Measurements from ENCODE around the gene BATF3. TPM values are rescaled to one million over a fixed set of nuclear protein-coding genes. Genes with fewer than 3 reads are reported as not detected.

Gene BATF3
- total and polyA plus RNA-seq, 2 donors (not counting 3 experiments of a cell fraction or from before 2014, with no cell fraction given) = 0.69 to 1.9 TPM

DNA sequence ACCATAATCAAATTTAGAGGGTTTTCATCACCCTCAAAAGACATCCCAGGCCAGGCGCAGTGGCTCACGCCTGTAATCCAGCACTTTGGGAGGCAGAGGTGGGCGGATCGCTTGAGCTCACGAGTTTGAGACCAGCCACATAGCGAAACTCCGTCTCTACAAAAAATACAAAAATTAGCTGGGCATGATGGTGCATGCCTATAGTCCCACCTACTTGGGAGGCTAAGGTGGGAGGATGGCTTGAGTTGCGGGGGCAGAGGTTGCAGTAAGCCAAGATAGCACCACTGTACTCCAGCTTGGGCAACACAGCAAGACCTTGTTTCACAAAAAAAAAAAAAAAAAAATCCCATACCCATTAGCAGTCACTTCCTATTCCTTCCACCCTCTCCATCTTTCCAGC is 33.5 kb upstream of the BATF3 start:
- Histone ChIP-seq H4K20me1 (replicated peaks; ENCODE audit: control insufficient read depth, extremely low read depth, insufficient read depth, low read length) (no peaks in the 10 kb centered on the region), H3K9me1 (replicated peaks; ENCODE audit: control insufficient read depth, extremely low read depth, insufficient read depth, low read length) (no peaks in the 10 kb centered on the region), H3K9me3 (replicated peaks; ENCODE audit: control insufficient read depth, insufficient read depth, low read length) (no peaks in the 10 kb centered on the region), H3K4me1 (ENCODE audit: control insufficient read depth, extremely low read depth, insufficient read depth, low read length) (no peaks in the 10 kb centered on the region), H3K4me3 (replicated peaks in 1 of 3; ENCODE audit: insufficient read depth in 1 of 3, low read depth in 1 of 3, low read length in 3 of 3) (no peak overlapping the region), H3K9ac (replicated peaks; ENCODE audit: extremely low read depth, insufficient read depth, low read length) (no peak overlapping the region), H3K79me2 (ENCODE audit: control insufficient read depth, insufficient read depth, low read length) (no peaks in the 10 kb centered on the region), H3K27ac (ENCODE audit: insufficient read depth, low read depth, low read length) (no peak overlapping the region), H2AFZ (ENCODE audit: low read depth, low read length) (no peak overlapping the region), H3K36me3 (ENCODE audit: control insufficient read depth in 2 of 2, extremely low read depth in 1 of 2, insufficient read depth in 2 of 2, low read length in 2 of 2) (no peaks in the 10 kb centered on the region), H3K27me3 (ENCODE audit: control insufficient read depth in 2 of 2, insufficient read depth in 2 of 2, low read length in 2 of 2) (no peaks in the 10 kb centered on the region), H3K4me2 (ENCODE audit: insufficient read depth, low read length) (no peak overlapping the region)
- dilution Hi-C loops (cut with MboI; ENCODE audit: extremely low pct_ligation_motif_present, low sequenced_read_pairs) = no loop called here
- BruUV-seq (replicated peaks) = no TSS peak
- ChIA-PET CTCF (no interaction called here), POLR2A (no interaction called here)
- intact Hi-C loops (cut with micrococcal nuclease) = no loop called here
- TF ChIP-seq EZH2 (IDR thresholded peaks at IDR 0.05; ENCODE audit: borderline replicate concordance, low read depth, low read length, severe bottlenecking) (no peak), FOS (IDR thresholded peaks at IDR 0.05; ENCODE audit: borderline replicate concordance, insufficient read depth, low read length) (no peak)
- TF ChIP-seq, protein P1, sequence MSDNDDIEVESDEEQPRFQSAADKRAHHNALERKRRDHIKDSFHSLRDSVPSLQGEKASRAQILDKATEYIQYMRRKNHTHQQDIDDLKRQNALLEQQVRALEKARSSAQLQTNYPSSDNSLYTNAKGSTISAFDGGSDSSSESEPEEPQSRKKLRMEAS (IDR thresholded peaks at IDR 0.05; ENCODE audit: insufficient read depth, insufficient read length) = no peak
- DNase-seq (ENCODE audit: low read depth, low spot score) (no peak), FAIRE-seq (no peak)

DNA sequence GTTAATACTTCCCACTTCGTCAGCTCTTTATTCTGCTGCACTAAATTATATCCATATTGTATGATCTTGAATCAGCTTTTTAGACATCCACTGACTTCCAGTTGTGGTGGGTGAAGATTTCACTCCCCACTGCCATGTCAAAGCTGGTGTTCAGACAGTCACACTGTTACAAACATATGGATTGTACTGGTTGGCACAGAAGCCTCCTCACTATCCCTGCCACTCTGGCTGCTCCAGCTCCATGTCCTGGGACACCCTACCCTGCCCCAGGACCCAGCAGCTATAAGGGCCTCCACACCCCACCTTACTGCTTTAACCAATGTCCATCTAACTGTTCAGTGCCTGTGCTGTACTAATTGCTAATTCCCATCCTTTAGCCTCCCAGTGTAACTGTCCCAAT is 32.0 kb upstream of the BATF3 start:
- Histone ChIP-seq H3K27ac (ENCODE audit: insufficient read depth, low read depth, low read length) (no peak overlapping the region), H3K9ac (replicated peaks; ENCODE audit: extremely low read depth, insufficient read depth, low read length) (no peak overlapping the region), H3K4me1 (ENCODE audit: control insufficient read depth, extremely low read depth, insufficient read depth, low read length) (no peaks in the 10 kb centered on the region), H3K36me3 (ENCODE audit: control insufficient read depth in 2 of 2, extremely low read depth in 1 of 2, insufficient read depth in 2 of 2, low read length in 2 of 2) (no peaks in the 10 kb centered on the region), H4K20me1 (replicated peaks; ENCODE audit: control insufficient read depth, extremely low read depth, insufficient read depth, low read length) (no peaks in the 10 kb centered on the region), H3K79me2 (ENCODE audit: control insufficient read depth, insufficient read depth, low read length) (no peaks in the 10 kb centered on the region), H3K27me3 (ENCODE audit: control insufficient read depth in 2 of 2, insufficient read depth in 2 of 2, low read length in 2 of 2) (no peaks in the 10 kb centered on the region), H2AFZ (ENCODE audit: low read depth, low read length) (no peak overlapping the region), H3K9me1 (replicated peaks; ENCODE audit: control insufficient read depth, extremely low read depth, insufficient read depth, low read length) (no peaks in the 10 kb centered on the region), H3K9me3 (replicated peaks; ENCODE audit: control insufficient read depth, insufficient read depth, low read length) (no peaks in the 10 kb centered on the region), H3K4me2 (ENCODE audit: insufficient read depth, low read length) (no peak overlapping the region), H3K4me3 (replicated peaks in 1 of 3; ENCODE audit: insufficient read depth in 1 of 3, low read depth in 1 of 3, low read length in 3 of 3) (no peak overlapping the region)
- FAIRE-seq (no peak), DNase-seq (ENCODE audit: low read depth, low spot score) (no peak)
- POLR2A ChIA-PET = no interaction called here
- CTCF ChIA-PET = interaction anchor here (0.7 to 1.1 kb wide), 5 partner anchors 18 to 254 kb away, joined by 3 read pairs; no protein-coding TSS in a partner anchor
- intact Hi-C loops (cut with micrococcal nuclease) (no loop called here), dilution Hi-C loops (cut with MboI; ENCODE audit: extremely low pct_ligation_motif_present, low sequenced_read_pairs) (no loop called here)
- TF ChIP-seq GATA2 (IDR thresholded peaks at IDR 0.05; ENCODE audit: insufficient read depth, insufficient read length, low read depth, low read length) (no peak), FOS (IDR thresholded peaks at IDR 0.05; ENCODE audit: borderline replicate concordance, insufficient read depth, low read length) (no peak), POLR2A (IDR thresholded peaks at IDR 0.05; ENCODE audit: low read depth, low read length) (no peak), EZH2 (IDR thresholded peaks at IDR 0.05; ENCODE audit: borderline replicate concordance, low read depth, low read length, severe bottlenecking) (no peak), POLR2AphosphoS5 (IDR thresholded peaks at IDR 0.05; ENCODE audit: insufficient read depth, low read depth, low read length) (no peak), JUN (IDR thresholded peaks at IDR 0.05; ENCODE audit: borderline replicate concordance, insufficient read depth, insufficient read length, low read depth) (no peak), MYC (IDR thresholded peaks at IDR 0.05; ENCODE audit: low read depth, low read length) (no peak)
- TF ChIP-seq, protein P2, sequence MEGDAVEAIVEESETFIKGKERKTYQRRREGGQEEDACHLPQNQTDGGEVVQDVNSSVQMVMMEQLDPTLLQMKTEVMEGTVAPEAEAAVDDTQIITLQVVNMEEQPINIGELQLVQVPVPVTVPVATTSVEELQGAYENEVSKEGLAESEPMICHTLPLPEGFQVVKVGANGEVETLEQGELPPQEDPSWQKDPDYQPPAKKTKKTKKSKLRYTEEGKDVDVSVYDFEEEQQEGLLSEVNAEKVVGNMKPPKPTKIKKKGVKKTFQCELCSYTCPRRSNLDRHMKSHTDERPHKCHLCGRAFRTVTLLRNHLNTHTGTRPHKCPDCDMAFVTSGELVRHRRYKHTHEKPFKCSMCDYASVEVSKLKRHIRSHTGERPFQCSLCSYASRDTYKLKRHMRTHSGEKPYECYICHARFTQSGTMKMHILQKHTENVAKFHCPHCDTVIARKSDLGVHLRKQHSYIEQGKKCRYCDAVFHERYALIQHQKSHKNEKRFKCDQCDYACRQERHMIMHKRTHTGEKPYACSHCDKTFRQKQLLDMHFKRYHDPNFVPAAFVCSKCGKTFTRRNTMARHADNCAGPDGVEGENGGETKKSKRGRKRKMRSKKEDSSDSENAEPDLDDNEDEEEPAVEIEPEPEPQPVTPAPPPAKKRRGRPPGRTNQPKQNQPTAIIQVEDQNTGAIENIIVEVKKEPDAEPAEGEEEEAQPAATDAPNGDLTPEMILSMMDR (IDR thresholded peaks at IDR 0.05; ENCODE audit: extremely low read depth in 1 of 2, insufficient read depth in 1 of 2, low read depth in 1 of 2, low read length in 2 of 2) = no peak
- TF ChIP-seq, protein P1 (IDR thresholded peaks at IDR 0.05; ENCODE audit: insufficient read depth, insufficient read length) = no peak
- no TSS peak for BruUV-seq (replicated peaks)

Data from endothelial cell of umbilical vein (primary cell).